Hepatocyte (in vitro differentiated cells): ENCODE data around the gene SNX21.

Experiments
- CTCF ChIP-seq: fragments of 200-600 bp; sonication (generic); IDR thresholded peaks from 2 replicates; pipeline ENCODE4 v1.5.1; 2016; ENCODE audit warnings: antibody characterized with exemption, mild to moderate bottlenecking; ENCODE audit not compliant: poor library complexity
- EZH2 ChIP-seq: fragments of 200-600 bp; sonication (generic); IDR thresholded peaks from 2 replicates; pipeline ENCODE4 v1.6.1; 2016; ENCODE audit warnings: antibody characterized with exemption, mild to moderate bottlenecking, borderline replicate concordance
- EZH2phosphoT487 ChIP-seq: fragments of 200-600 bp; sonication (generic); IDR thresholded peaks from one replicate; pipeline ENCODE4 v1.6.1; 2018; ENCODE audit warnings: antibody characterized with exemption, mild to moderate bottlenecking, low read depth, moderate library complexity; ENCODE audit not compliant: unreplicated experiment, severe bottlenecking

GRCh38 chr20:45833883-45834796, 541 bp downstream of the SNX21 start:
- TF ChIP-seq CTCF (no peak), EZH2phosphoT487 (no peak), EZH2 (no peak)
